Skeletal muscle tissue (tissue), 4 donors: ENCODE data around the gene PACC1. TPM values are rescaled to one million over a fixed set of nuclear protein-coding genes. Genes with fewer than 3 reads are reported as not detected.
A peak's percentile ranks its signal among the peaks of the same experiment; 100 is the strongest.

Source experiments
- H3K27ac ChIP-seq: one replicate; pipeline ENCODE4 v1.7.0; 2013; ENCODE audit warnings: mild to moderate bottlenecking, low read depth, low read length, inconsistent platforms
- H3K27me3 ChIP-seq, 3 donors: one replicate each; pipeline ENCODE4 v1.7.0; 2013; ENCODE audit warnings: low read length in 3 of 3; ENCODE audit not compliant: control insufficient read depth in 3 of 3, insufficient read depth in 3 of 3
- H3K36me3 ChIP-seq, 3 donors: one replicate each; pipeline ENCODE4 v1.7.0; 2013; ENCODE audit warnings: low read length in 3 of 3; ENCODE audit not compliant: control insufficient read depth in 3 of 3, insufficient read depth in 3 of 3
- H3K4me1 ChIP-seq, 3 donors: one replicate each; pipeline ENCODE4 v1.7.0; 2013; ENCODE audit warnings: low read length in 3 of 3, mild to moderate bottlenecking in 3 of 3; ENCODE audit not compliant: control insufficient read depth in 3 of 3, insufficient read depth in 3 of 3
- H3K4me3 ChIP-seq, 3 donors: one replicate each; pipeline ENCODE4 v1.7.0; 2013; ENCODE audit warnings: low read length in 3 of 3
- H3K9ac ChIP-seq, 3 donors: one replicate each; pipeline ENCODE4 v1.7.0; 2013; ENCODE audit warnings: low read length in 3 of 3, mild to moderate bottlenecking in 3 of 3, moderate library complexity in 2 of 3, low read depth in 1 of 3
- H3K9me3 ChIP-seq, 3 donors: one replicate each; pipeline ENCODE4 v1.7.0; 2013; ENCODE audit warnings: low read length in 3 of 3; ENCODE audit not compliant: control insufficient read depth in 3 of 3
- total RNA-seq: library from RNA; depleted of rRNA; stranded (reverse); fragments of >200 nt; gene quantifications from one replicate; pipeline ENCODE4 v1.2.3, GENCODE V29; 2014
- donor health status: Osteomylitis.

Gene PACC1
- total RNA-seq = 5.7 TPM

DNA sequence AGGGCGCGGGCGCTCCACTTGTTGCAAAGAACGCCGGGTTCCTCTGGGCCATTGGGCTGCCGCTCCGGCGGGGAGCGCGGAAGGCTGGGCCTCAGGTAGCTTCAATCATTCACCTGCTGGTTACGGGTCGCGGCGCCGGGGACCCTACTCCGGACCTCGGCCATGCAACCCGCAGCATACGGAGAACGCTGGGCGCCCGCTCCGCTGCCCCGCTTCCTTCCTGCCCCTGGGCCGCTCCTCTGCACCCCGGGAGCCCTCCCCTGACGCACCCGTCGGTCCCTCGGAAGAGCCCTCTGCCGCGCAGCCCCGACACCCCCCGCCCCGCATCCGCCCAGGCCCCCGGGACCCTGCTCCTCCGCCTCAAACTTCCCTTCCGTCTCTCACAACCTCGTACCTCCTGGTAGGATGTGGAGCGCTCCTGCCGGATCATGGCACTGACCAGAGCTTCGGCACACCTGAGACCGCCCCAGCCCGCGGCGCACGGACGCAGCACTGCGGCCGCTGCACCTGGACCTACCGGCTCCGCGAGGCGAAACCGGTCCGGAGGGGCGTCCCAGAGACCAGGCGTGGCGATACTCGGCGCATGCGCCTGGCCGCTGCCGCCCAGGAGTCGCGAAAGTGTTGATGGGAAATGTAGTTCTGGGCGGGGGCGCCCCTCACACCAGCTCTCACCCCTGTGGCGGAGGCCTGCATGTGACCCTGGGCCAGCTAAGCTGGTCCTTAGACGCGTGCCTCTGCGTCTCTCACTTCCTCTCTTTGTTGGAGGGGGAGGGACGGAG, at the start of gene PACC1:
Gene PACC1, minus strand, starts transcription at position 559 of the 779 bp plus-strand sequence. Its CDS starts 129 bp downstream, at position 430.
- Histone ChIP-seq H3K27ac (peak within 1 kb of the TSS; percentile 5), H3K9me3 (no peaks in the 10 kb centered on the region), H3K27me3 (no peaks in the 10 kb centered on the region), H3K4me1 (peaks cover 9 to 24% (median 10%) of the 10 kb centered on the region in 3 donors), H3K9ac (peak within 1 kb of the TSS; percentile 65 to 83 (median 69)), H3K36me3 (peaks cover 5 to 15% (median 13%) of the 10 kb centered on the region in 3 donors), H3K4me3 (peak within 1 kb of the TSS; percentile 80 to 97 (median 93))

DNA sequence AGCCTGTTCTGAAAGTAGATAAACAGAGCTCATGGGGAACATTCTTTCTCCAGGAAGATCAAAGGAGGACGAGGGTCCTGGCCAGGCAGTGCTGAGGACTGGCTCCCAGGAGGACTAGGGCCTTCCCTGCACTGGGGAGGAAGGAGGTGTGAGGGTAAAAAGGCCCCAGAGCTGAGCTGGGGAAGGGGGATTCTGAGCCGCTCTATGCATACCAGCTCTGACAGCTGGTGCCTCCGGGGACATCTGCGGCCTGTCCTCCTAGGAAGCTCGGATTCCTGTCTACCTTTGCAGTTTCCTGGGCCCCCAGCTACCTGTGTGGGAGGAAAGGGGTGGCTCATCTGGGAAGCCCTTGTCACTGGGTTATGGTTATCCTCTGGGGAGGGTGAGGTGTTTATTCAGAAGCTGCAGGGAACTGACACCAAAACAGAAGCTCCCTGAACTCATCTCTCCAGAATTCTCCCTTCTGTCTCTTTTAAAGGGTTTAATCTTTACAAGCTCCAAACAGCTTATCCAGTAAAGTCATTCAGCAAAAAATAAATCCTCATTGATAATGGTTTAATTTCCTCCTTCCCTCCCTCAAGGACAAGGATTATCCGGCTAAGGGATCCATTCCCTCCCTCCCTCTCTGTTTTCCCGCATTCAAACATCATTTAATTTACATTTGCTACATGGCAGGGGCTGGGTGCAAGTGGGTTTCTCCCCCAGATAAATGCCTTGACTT, 49.0 kb upstream of the PACC1 start:
- H3K27ac ChIP-seq = no peak overlapping the region
- H3K36me3 ChIP-seq = no peaks in the 10 kb centered on the region
- no peaks in the 10 kb centered on the region for H3K27me3 ChIP-seq
- no peaks in the 10 kb centered on the region for H3K9me3 ChIP-seq
- no peak overlapping the region for H3K4me3 ChIP-seq
- no peak overlapping the region for H3K9ac ChIP-seq
- no peaks in the 10 kb centered on the region for H3K4me1 ChIP-seq

DNA sequence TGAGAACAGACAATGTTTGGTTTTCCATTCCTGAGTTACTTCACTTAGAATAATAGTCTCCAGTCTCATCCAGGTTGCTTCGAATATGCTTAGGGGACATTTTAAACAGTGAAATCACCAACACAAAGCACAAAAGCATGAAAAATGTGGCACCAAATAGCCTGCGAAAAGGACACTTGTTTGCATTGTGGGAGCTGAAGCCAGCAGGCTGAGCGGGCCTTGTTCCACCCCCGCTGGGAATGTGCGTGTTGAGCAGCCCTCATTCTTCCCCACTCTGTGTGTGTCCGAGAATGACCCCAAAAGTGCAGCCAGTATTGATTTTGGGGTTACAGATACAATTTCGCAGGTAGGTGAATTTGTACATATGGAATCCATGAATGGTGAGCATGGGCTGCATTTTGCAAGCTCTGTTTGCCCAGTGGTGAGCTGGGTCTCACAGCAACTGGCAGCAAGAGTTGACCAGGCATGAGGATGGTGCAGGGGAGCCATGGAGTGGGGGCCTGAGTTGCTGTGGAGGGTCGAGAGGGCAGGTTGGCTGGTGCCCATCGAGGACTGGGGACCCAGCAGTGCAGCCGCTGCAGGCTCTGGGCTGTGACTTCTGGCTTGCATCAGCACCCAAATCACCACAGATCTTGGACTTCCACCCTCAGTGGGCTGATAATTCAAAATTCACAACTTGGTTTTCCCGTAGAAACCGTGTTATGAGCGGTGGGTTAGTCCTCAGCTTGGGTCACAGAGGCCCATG, 47.4 kb upstream of the PACC1 start:
- Histone ChIP-seq H3K9ac (no peak overlapping the region), H3K27ac (no peak overlapping the region), H3K36me3 (no peaks in the 10 kb centered on the region), H3K27me3 (no peaks in the 10 kb centered on the region), H3K4me1 (peaks cover 0 to 3% (median 2%) of the 10 kb centered on the region in 3 donors), H3K4me3 (no peak overlapping the region), H3K9me3 (no peaks in the 10 kb centered on the region)

DNA sequence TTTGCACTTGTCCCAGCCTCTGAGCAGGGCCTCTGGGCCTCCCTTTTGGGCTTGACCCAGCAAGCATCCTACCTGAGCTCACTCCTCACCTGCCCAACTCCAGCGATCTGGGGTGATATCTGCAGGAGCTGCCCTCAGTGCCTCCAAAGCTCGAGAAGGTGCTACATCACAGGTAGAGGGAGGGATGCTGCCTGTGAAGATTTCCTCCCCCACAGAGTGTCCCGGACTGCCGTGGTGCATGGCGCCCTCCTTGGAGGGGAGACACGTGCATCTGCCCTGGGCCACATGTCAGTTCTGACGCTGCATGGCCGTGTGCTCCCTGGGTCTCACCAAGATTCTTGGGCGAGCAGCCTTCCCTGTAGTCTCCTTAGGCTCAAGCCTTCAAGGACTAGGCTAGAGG, 45.7 kb upstream of the PACC1 start:
- peaks cover 14 to 19% (median 17%) of the 10 kb centered on the region in 3 donors for H3K4me1 ChIP-seq
- no peaks in the 10 kb centered on the region for H3K36me3 ChIP-seq
- no peaks in the 10 kb centered on the region for H3K9me3 ChIP-seq
- no peak overlapping the region for H3K9ac ChIP-seq
- H3K27ac ChIP-seq = no peak overlapping the region
- no peak overlapping the region for H3K4me3 ChIP-seq
- H3K27me3 ChIP-seq = no peaks in the 10 kb centered on the region

DNA sequence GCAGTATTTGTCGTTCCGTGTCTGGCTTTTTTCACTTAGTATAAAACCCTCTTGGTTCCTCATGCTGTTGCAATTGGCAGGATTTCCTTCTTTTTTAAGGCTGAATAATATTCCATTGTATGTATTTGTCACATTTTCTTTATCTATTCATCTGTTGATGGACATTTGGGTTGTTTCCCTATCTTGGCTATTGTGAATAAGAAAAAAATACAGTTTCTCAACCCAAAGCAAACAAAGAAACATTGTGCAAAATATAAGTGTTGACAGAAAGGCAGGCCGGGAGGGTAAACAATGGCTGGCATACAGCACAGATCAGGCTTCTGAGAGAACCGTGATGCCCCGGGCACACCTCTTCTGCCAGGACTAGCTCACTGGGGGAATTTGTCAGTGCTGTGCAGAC, 45.0 kb upstream of the PACC1 start:
- Histone ChIP-seq H3K27me3 (no peaks in the 10 kb centered on the region), H3K36me3 (no peaks in the 10 kb centered on the region), H3K4me3 (no peak overlapping the region), H3K27ac (no peak overlapping the region), H3K4me1 (peaks cover 14 to 22% (median 19%) of the 10 kb centered on the region in 3 donors), H3K9me3 (no peaks in the 10 kb centered on the region), H3K9ac (no peak overlapping the region)

DNA sequence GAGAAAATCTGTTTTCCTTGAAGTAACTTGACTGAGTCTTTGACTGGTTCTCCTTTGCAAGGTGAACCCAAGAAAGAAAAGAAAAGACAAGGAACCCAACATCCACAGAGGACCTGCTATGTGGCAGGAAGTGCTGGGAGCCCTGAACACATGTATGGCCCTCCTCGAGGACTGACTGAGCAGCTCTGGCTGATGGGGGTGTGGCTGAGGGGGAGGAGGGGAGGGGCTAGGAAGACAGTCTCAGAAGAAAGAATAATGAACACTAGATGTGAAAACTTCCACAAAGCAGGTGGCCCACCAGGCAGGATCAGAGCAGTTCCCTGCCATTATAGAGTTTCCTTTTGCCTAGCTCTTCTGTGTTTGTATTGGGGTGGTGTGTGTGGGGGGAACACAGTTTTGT, 44.1 kb upstream of the PACC1 start:
- Histone ChIP-seq H3K4me1 (peaks cover 15 to 25% (median 24%) of the 10 kb centered on the region in 3 donors), H3K27ac (no peak overlapping the region), H3K9me3 (no peaks in the 10 kb centered on the region), H3K4me3 (no peak overlapping the region), H3K27me3 (no peaks in the 10 kb centered on the region), H3K36me3 (no peaks in the 10 kb centered on the region), H3K9ac (no peak overlapping the region)

DNA sequence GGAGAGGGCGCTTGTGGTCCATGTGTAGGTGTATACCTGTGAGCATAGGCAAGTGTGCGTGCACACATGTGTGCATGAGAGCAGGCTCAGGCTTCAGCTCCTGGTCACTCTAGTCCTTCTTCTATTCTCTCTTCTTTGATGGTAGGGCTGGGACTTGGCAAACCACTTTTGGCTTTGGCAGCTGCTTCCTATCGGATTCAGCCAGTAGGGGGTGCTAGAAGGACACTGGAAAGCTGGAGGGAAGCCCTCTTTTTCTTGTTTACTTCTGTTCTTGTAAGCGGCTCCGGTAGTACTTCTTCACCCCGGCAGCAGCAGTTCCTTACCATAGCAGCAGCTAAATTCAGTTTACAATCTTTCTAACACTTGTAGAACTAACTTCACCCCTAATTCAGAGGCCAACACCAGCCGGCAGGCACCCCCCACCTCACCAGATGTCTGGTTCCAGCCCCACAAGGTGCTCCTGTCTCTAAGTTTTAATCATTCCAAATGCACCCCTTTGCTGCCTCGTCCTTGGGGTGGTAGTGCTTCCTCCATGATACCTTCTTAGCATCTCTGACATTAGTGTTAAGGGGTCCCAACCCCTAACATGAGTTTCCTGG, 43.2 kb upstream of the PACC1 start:
- Histone ChIP-seq H3K27me3 (no peaks in the 10 kb centered on the region), H3K4me1 (peaks cover 25 to 35% (median 34%) of the 10 kb centered on the region in 3 donors), H3K4me3 (peak overlapping the region in 1 of 3 donors; percentile 6), H3K36me3 (no peaks in the 10 kb centered on the region), H3K27ac (no peak overlapping the region), H3K9ac (no peak overlapping the region), H3K9me3 (no peaks in the 10 kb centered on the region)

DNA sequence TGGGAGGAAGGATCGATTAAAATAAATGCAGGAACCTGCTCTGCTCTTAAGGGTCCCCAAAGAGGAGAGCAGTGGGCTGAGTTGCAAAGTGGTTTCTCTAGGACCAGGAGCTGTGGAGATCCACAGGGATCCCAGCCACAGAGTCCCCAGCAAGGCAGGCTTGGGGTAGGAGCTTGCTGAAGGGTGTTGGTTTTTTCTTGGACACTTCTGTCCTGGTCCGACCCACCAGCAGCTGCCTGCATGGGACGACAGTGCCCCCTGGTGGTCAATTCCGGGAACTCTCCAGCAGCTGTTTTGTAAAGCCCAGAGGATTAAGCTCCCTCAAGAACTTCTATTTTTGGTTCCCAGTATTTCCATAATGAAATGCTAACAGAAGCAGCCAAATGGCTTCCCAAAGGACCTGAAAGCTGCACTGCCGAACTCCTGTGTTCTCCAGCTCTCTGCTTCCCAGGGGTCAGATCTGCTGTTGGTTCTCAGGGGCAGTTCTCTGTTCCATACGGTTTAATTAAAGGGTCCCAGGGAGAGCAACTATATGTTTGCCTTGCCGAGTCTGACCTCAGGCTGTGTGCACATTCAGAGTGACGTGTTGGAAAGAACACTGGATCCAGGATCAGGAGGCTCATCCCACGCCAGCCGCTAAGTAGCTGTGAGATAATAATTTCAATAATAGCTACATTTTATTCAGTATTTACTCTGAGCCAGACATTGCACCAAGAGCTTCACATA, 41.3 kb upstream of the PACC1 start:
- Histone ChIP-seq H3K4me3 (peak overlapping the region; percentile 49 to 73 (median 65)), H3K27ac (peak overlapping the region; percentile 90), H3K4me1 (peaks cover 42 to 53% (median 52%) of the 10 kb centered on the region in 3 donors), H3K36me3 (no peaks in the 10 kb centered on the region), H3K9me3 (no peaks in the 10 kb centered on the region), H3K9ac (peak overlapping the region; percentile 65 to 81 (median 80)), H3K27me3 (no peaks in the 10 kb centered on the region)

DNA sequence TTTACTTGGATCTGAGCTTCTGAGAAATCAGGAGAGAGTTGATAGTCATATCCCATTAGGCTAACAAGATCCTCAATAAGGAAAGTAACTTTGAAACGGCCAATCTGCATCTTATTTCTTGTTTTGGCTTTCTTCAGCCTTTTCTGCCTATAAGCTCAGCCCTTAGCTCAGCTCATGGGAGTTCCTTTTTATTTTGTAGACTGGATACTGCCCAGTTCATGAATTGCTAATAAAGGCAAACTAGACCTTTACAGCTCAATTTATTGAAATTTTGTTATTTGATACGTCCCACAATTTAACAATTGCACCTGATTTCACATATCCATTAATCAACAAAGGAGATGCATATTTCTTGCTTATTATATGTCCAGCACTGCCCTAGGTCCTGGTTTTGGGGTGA, 40.7 kb upstream of the PACC1 start:
- H3K36me3 ChIP-seq = no peaks in the 10 kb centered on the region
- H3K4me3 ChIP-seq = peak overlapping the region in 1 of 3 donors; percentile 65
- H3K4me1 ChIP-seq = peaks cover 47 to 58% (median 58%) of the 10 kb centered on the region in 3 donors
- H3K9ac ChIP-seq = peak overlapping the region in 2 of 3 donors; percentile 45 to 80
- H3K27me3 ChIP-seq = no peaks in the 10 kb centered on the region
- H3K27ac ChIP-seq = peak overlapping the region; percentile 90
- no peaks in the 10 kb centered on the region for H3K9me3 ChIP-seq
